HUES64 (cell line): Measurements from ENCODE around the gene SLC12A1.

Source experiments
- H3K27ac ChIP-seq: 2 replicates; pipeline ENCODE4 v1.7.0; 2013; ENCODE audit warnings: low read depth, low read length, inconsistent platforms
- H3K27me3 ChIP-seq: 2 replicates; pipeline ENCODE4 v1.6.1; 2013; ENCODE audit warnings: mild to moderate bottlenecking, low read length; ENCODE audit not compliant: insufficient read depth
- H3K36me3 ChIP-seq: 2 replicates; pipeline ENCODE4 v1.6.1; 2013; ENCODE audit warnings: mild to moderate bottlenecking, low read length; ENCODE audit not compliant: insufficient read depth
- H3K4me1 ChIP-seq: 2 replicates; pipeline ENCODE4 v1.6.1; 2013; ENCODE audit warnings: mild to moderate bottlenecking, low read length, moderate library complexity; ENCODE audit not compliant: insufficient read depth
- H3K4me3 ChIP-seq: 2 replicates; pipeline ENCODE4 v1.5.1; 2013; ENCODE audit warnings: mild to moderate bottlenecking, low read length, moderate library complexity
- H3K9ac ChIP-seq: 2 replicates; pipeline ENCODE4 v1.6.1; 2013; ENCODE audit warnings: mild to moderate bottlenecking, low read depth, low read length
- H3K9me3 ChIP-seq: 2 replicates; pipeline ENCODE4 v1.6.1; 2013; ENCODE audit warnings: low read depth, low read length; ENCODE audit not compliant: insufficient read depth
- WGBS: fragments of 150-250, 120-280 bp; methylation state at CpG from one replicate; pipeline ENCODE4 v1.1.7; 2013; ENCODE audit warnings: missing lambda C conversion rate; 5-methylcytosine and 5-hydroxymethylcytosine counted together

SLC12A1 gene

GRCh38 chr15:48242015-48242414 is 35.9 kb downstream of the SLC12A1 start:
- Histone ChIP-seq H3K4me3 (no peak overlapping the region), H3K27ac (no peak overlapping the region), H3K9me3 (no peaks in the 10 kb centered on the region), H3K9ac (no peak overlapping the region), H3K4me1 (no peaks in the 10 kb centered on the region), H3K36me3 (no peaks in the 10 kb centered on the region), H3K27me3 (no peaks in the 10 kb centered on the region)

GRCh38 chr15:48242535-48242934 is 36.4 kb downstream of the SLC12A1 start:
- H3K27ac ChIP-seq, result no peak overlapping the region
- H3K27me3 ChIP-seq, result no peaks in the 10 kb centered on the region
- H3K36me3 ChIP-seq, result no peaks in the 10 kb centered on the region
- H3K4me3 ChIP-seq, result no peak overlapping the region
- 95% methylated on average over 4 of the region's 4 CpGs for WGBS
- no peaks in the 10 kb centered on the region for H3K9me3 ChIP-seq
- no peak overlapping the region for H3K9ac ChIP-seq
- H3K4me1 ChIP-seq, result no peaks in the 10 kb centered on the region

GRCh38 chr15:48244921-48245320 is 38.8 kb downstream of the SLC12A1 start:
- Histone ChIP-seq H3K4me3 (no peak overlapping the region), H3K27me3 (no peaks in the 10 kb centered on the region), H3K4me1 (no peaks in the 10 kb centered on the region), H3K36me3 (no peaks in the 10 kb centered on the region), H3K9me3 (no peaks in the 10 kb centered on the region), H3K9ac (no peak overlapping the region), H3K27ac (no peak overlapping the region)
- 94% methylated on average over 1 of the region's 1 CpG for WGBS

GRCh38 chr15:48248414-48248813 is 42.3 kb downstream of the SLC12A1 start:
- Histone ChIP-seq H3K4me1 (no peaks in the 10 kb centered on the region; the same call in 1 of the 2 replicates), H3K4me3 (no peak overlapping the region), H3K9ac (no peak overlapping the region), H3K27ac (no peak overlapping the region), H3K9me3 (no peaks in the 10 kb centered on the region), H3K36me3 (no peaks in the 10 kb centered on the region), H3K27me3 (no peaks in the 10 kb centered on the region)
- WGBS, result 96% methylated on average over 5 of the region's 5 CpGs

- no peak overlapping the region for H3K27ac ChIP-seq
- WGBS, result 66% methylated on average over 6 of the region's 6 CpGs
- H3K36me3 ChIP-seq, result no peaks in the 10 kb centered on the region
- H3K4me3 ChIP-seq, result no peak overlapping the region
- H3K27me3 ChIP-seq, result no peaks in the 10 kb centered on the region
- no peaks in the 10 kb centered on the region for H3K9me3 ChIP-seq
- H3K4me1 ChIP-seq, result no peaks in the 10 kb centered on the region; the same call in 1 of the 2 replicates
- no peak overlapping the region for H3K9ac ChIP-seq
Observed at GRCh38 chr15:48250640-48251076, 44.6 kb downstream of the SLC12A1 start.

- 89% methylated on average over 4 of the region's 4 CpGs for WGBS
- Histone ChIP-seq H3K4me1 (no peaks in the 10 kb centered on the region; the same call in 1 of the 2 replicates), H3K9me3 (no peaks in the 10 kb centered on the region), H3K27me3 (no peaks in the 10 kb centered on the region), H3K4me3 (no peak overlapping the region), H3K27ac (no peak overlapping the region), H3K9ac (no peak overlapping the region), H3K36me3 (no peaks in the 10 kb centered on the region)
Observed at GRCh38 chr15:48253172-48253571, 47.1 kb downstream of the SLC12A1 start.

- Histone ChIP-seq H3K36me3 (no peaks in the 10 kb centered on the region), H3K4me1 (peaks cover 43% of the 10 kb centered on the region), H3K4me3 (no peak overlapping the region), H3K9me3 (no peaks in the 10 kb centered on the region), H3K27me3 (no peaks in the 10 kb centered on the region), H3K9ac (no peak overlapping the region), H3K27ac (no peak overlapping the region)
- 80% methylated on average over 1 of the region's 1 CpG for WGBS
Observed at GRCh38 chr15:48265135-48265534, 59.0 kb downstream of the SLC12A1 start.

- Histone ChIP-seq H3K4me1 (peaks cover 43% of the 10 kb centered on the region), H3K36me3 (no peaks in the 10 kb centered on the region)
- 80% methylated on average over 4 of the region's 4 CpGs for WGBS
Observed at GRCh38 chr15:48266024-48266689, 60.1 kb downstream of the SLC12A1 start.

GRCh38 chr15:48267766-48268165 is 61.7 kb downstream of the SLC12A1 start:
- H3K9me3 ChIP-seq, result no peaks in the 10 kb centered on the region
- H3K27ac ChIP-seq, result no peak overlapping the region
- no peak overlapping the region for H3K9ac ChIP-seq
- WGBS, result 66% methylated on average over 3 of the region's 3 CpGs
- peaks cover 36% of the 10 kb centered on the region for H3K4me1 ChIP-seq
- no peaks in the 10 kb centered on the region for H3K27me3 ChIP-seq
- H3K36me3 ChIP-seq, result no peaks in the 10 kb centered on the region
- no peak overlapping the region for H3K4me3 ChIP-seq

More at GRCh38 chr15:48266024-48266689, 60.1 kb downstream of the SLC12A1 start:
- H3K4me3 ChIP-seq, result no peak overlapping the region
- no peaks in the 10 kb centered on the region for H3K27me3 ChIP-seq
- no peak overlapping the region for H3K27ac ChIP-seq
- no peak overlapping the region for H3K9ac ChIP-seq
- H3K9me3 ChIP-seq, result no peaks in the 10 kb centered on the region

GRCh38 chr15:48273049-48273448 is 66.9 kb downstream of the SLC12A1 start:
- Histone ChIP-seq H3K9ac (no peak overlapping the region), H3K4me1 (peaks cover 11% of the 10 kb centered on the region)
- WGBS, result 84% methylated on average over 4 of the region's 4 CpGs

GRCh38 chr15:48278666-48279065 is 72.6 kb downstream of the SLC12A1 start:
- Histone ChIP-seq H3K27ac (no peak overlapping the region), H3K9ac (no peak overlapping the region), H3K36me3 (no peaks in the 10 kb centered on the region), H3K9me3 (no peaks in the 10 kb centered on the region), H3K4me1 (peaks cover 28% of the 10 kb centered on the region), H3K27me3 (no peaks in the 10 kb centered on the region), H3K4me3 (no peak overlapping the region)

More at GRCh38 chr15:48273049-48273448, 66.9 kb downstream of the SLC12A1 start:
- Histone ChIP-seq H3K4me3 (no peak overlapping the region), H3K27me3 (no peaks in the 10 kb centered on the region), H3K9me3 (no peaks in the 10 kb centered on the region), H3K36me3 (no peaks in the 10 kb centered on the region), H3K27ac (no peak overlapping the region)

- WGBS, result 81% methylated on average over 1 of the region's 1 CpG
- H3K27me3 ChIP-seq, result no peaks in the 10 kb centered on the region
Observed at GRCh38 chr15:48279608-48280007, 73.5 kb downstream of the SLC12A1 start.

More at GRCh38 chr15:48279608-48280007, 73.5 kb downstream of the SLC12A1 start:
- Histone ChIP-seq H3K36me3 (no peaks in the 10 kb centered on the region), H3K27ac (no peak overlapping the region), H3K9ac (no peak overlapping the region), H3K4me1 (peaks cover 30% of the 10 kb centered on the region), H3K4me3 (no peak overlapping the region), H3K9me3 (no peaks in the 10 kb centered on the region)
